ENCODE results near the gene KEAP1.
"Not testable (repeated sequence)": the region's sequence is repeated elsewhere in the genome, so short reads cannot be mapped to it uniquely, and the experiment has no call there.

Gene KEAP1

GRCh38 chr19:10478476-10478875 is 24.7 kb downstream of the KEAP1 start:
- Mint-ChIP-seq H3K27me3 (no peaks in the 10 kb centered on the region), H3K27ac (no peak overlapping the region), H3K9me3 (no peaks in the 10 kb centered on the region), H3K36me3 (no peaks in the 10 kb centered on the region), H3K4me1 (peaks cover 9% of the 10 kb centered on the region), H3K4me3 (no peak overlapping the region)
- no peak for ATAC-seq

- Mint-ChIP-seq H3K4me1 (peaks cover 9% of the 10 kb centered on the region), H3K36me3 (no peaks in the 10 kb centered on the region), H3K4me3 (no peak overlapping the region), H3K27ac (no peak overlapping the region), H3K27me3 (no peaks in the 10 kb centered on the region), H3K9me3 (no peaks in the 10 kb centered on the region)
- ATAC-seq = no peak
Observed at GRCh38 chr19:10474962-10475451, 28.1 kb downstream of the KEAP1 start.

- H3K4me1 Mint-ChIP-seq = no peaks in the 10 kb centered on the region
Observed at GRCh38 chr19:10473192-10473591, 30.0 kb downstream of the KEAP1 start.

GRCh38 chr19:10471909-10472308 is 31.2 kb downstream of the KEAP1 start:
- H3K27me3 Mint-ChIP-seq = peaks cover 16% of the 10 kb centered on the region
- H3K27ac Mint-ChIP-seq = no peak overlapping the region
- H3K9me3 Mint-ChIP-seq = no peaks in the 10 kb centered on the region
- H3K4me3 Mint-ChIP-seq = no peak overlapping the region
- no peak for ATAC-seq
- peaks cover 12% of the 10 kb centered on the region for H3K36me3 Mint-ChIP-seq
- H3K4me1 Mint-ChIP-seq = no peaks in the 10 kb centered on the region

More at GRCh38 chr19:10473192-10473591, 30.0 kb downstream of the KEAP1 start:
- peaks cover 14% of the 10 kb centered on the region for H3K27me3 Mint-ChIP-seq
- H3K36me3 Mint-ChIP-seq = peaks cover 10% of the 10 kb centered on the region
- ATAC-seq = no peak
- no peaks in the 10 kb centered on the region for H3K9me3 Mint-ChIP-seq
- H3K27ac Mint-ChIP-seq = no peak overlapping the region
- no peak overlapping the region for H3K4me3 Mint-ChIP-seq

GRCh38 chr19:10468133-10468532 is 35.0 kb downstream of the KEAP1 start:
- peaks cover 20% of the 10 kb centered on the region for H3K36me3 Mint-ChIP-seq
- no peak overlapping the region for H3K27ac Mint-ChIP-seq
- peaks cover 16% of the 10 kb centered on the region for H3K27me3 Mint-ChIP-seq
- ATAC-seq = no peak
- no peak overlapping the region for H3K4me3 Mint-ChIP-seq
- no peaks in the 10 kb centered on the region for H3K9me3 Mint-ChIP-seq
- H3K4me1 Mint-ChIP-seq = no peaks in the 10 kb centered on the region

- Mint-ChIP-seq H3K9me3 (no peaks in the 10 kb centered on the region), H3K27me3 (peaks cover 16% of the 10 kb centered on the region), H3K4me3 (no peak overlapping the region), H3K4me1 (peaks cover 6% of the 10 kb centered on the region), H3K36me3 (peaks cover 25% of the 10 kb centered on the region), H3K27ac (no peak overlapping the region)
- ATAC-seq = no peak
Observed at GRCh38 chr19:10467104-10467706, 36.0 kb downstream of the KEAP1 start.

GRCh38 chr19:10464456-10464855 is 38.7 kb downstream of the KEAP1 start:
- ATAC-seq = no peak
- H3K36me3 Mint-ChIP-seq = peaks cover 25% of the 10 kb centered on the region
- no peak overlapping the region for H3K27ac Mint-ChIP-seq
- no peak overlapping the region for H3K4me3 Mint-ChIP-seq
- peaks cover 15% of the 10 kb centered on the region for H3K27me3 Mint-ChIP-seq
- peaks cover 18% of the 10 kb centered on the region for H3K4me1 Mint-ChIP-seq
- H3K9me3 Mint-ChIP-seq = no peaks in the 10 kb centered on the region

GRCh38 chr19:10462557-10462956 is 40.6 kb downstream of the KEAP1 start:
- H3K4me1 Mint-ChIP-seq = peaks cover 18% of the 10 kb centered on the region
- H3K27ac Mint-ChIP-seq = no peak overlapping the region
- no peaks in the 10 kb centered on the region for H3K27me3 Mint-ChIP-seq
- ATAC-seq = no peak
- no peaks in the 10 kb centered on the region for H3K9me3 Mint-ChIP-seq
- peaks cover 16% of the 10 kb centered on the region for H3K36me3 Mint-ChIP-seq
- H3K4me3 Mint-ChIP-seq = peak overlapping the region; percentile 5

GRCh38 chr19:10462042-10462441 is 41.1 kb downstream of the KEAP1 start:
- H3K9me3 Mint-ChIP-seq, H3K27ac Mint-ChIP-seq, ATAC-seq, H3K27me3 Mint-ChIP-seq: not testable (repeated sequence)
- Mint-ChIP-seq H3K36me3 (peaks cover 15% of the 10 kb centered on the region), H3K4me1 (peaks cover 18% of the 10 kb centered on the region), H3K4me3 (peak overlapping the region; percentile 25)

GRCh38 chr19:10461047-10461949 is 41.9 kb downstream of the KEAP1 start:
- H3K9me3 Mint-ChIP-seq = no peaks in the 10 kb centered on the region
- H3K4me3 Mint-ChIP-seq = peak overlapping the region; percentile 53
- ATAC-seq = peak; percentile 97
- H3K36me3 Mint-ChIP-seq = peaks cover 10% of the 10 kb centered on the region
- peaks cover 18% of the 10 kb centered on the region for H3K4me1 Mint-ChIP-seq
- no peak overlapping the region for H3K27ac Mint-ChIP-seq
- no peaks in the 10 kb centered on the region for H3K27me3 Mint-ChIP-seq

GRCh38 chr19:10460714-10461046 is 42.5 kb downstream of the KEAP1 start:
- H3K4me3 Mint-ChIP-seq = peak overlapping the region; percentile 18
- H3K36me3 Mint-ChIP-seq = peaks cover 10% of the 10 kb centered on the region
- no peaks in the 10 kb centered on the region for H3K27me3 Mint-ChIP-seq
- no peak for ATAC-seq
- no peak overlapping the region for H3K27ac Mint-ChIP-seq
- H3K4me1 Mint-ChIP-seq = peaks cover 18% of the 10 kb centered on the region
- H3K9me3 Mint-ChIP-seq = no peaks in the 10 kb centered on the region

- not testable (repeated sequence) for H3K9me3 Mint-ChIP-seq, H3K27me3 Mint-ChIP-seq, H3K27ac Mint-ChIP-seq, H3K4me3 Mint-ChIP-seq, ATAC-seq, H3K36me3 Mint-ChIP-seq
- peaks cover 18% of the 10 kb centered on the region for H3K4me1 Mint-ChIP-seq
Observed at GRCh38 chr19:10458733-10459132, 44.4 kb downstream of the KEAP1 start.

GRCh38 chr19:10454267-10454666 is 48.9 kb downstream of the KEAP1 start:
- H3K4me1 Mint-ChIP-seq = no peaks in the 10 kb centered on the region
- H3K36me3 Mint-ChIP-seq = no peaks in the 10 kb centered on the region
- no peaks in the 10 kb centered on the region for H3K9me3 Mint-ChIP-seq
- H3K27ac Mint-ChIP-seq = no peak overlapping the region
- ATAC-seq = no peak
- H3K4me3 Mint-ChIP-seq = no peak overlapping the region
- H3K27me3 Mint-ChIP-seq = peaks cover 9% of the 10 kb centered on the region

GRCh38 chr19:10453852-10454251 is 49.3 kb downstream of the KEAP1 start:
- peaks cover 9% of the 10 kb centered on the region for H3K27me3 Mint-ChIP-seq
- H3K4me3 Mint-ChIP-seq = no peak overlapping the region
- no peak overlapping the region for H3K27ac Mint-ChIP-seq
- no peak for ATAC-seq
- H3K36me3 Mint-ChIP-seq = peaks cover 3% of the 10 kb centered on the region
- H3K4me1 Mint-ChIP-seq = no peaks in the 10 kb centered on the region
- no peaks in the 10 kb centered on the region for H3K9me3 Mint-ChIP-seq

GRCh38 chr19:10452726-10453618 is 50.2 kb downstream of the KEAP1 start:
- H3K4me3 Mint-ChIP-seq = no peak overlapping the region
- peak; percentile 53 for ATAC-seq
- H3K27me3 Mint-ChIP-seq = peaks cover 9% of the 10 kb centered on the region
- peaks cover 8% of the 10 kb centered on the region for H3K36me3 Mint-ChIP-seq
- H3K27ac Mint-ChIP-seq = no peak overlapping the region
- peaks cover under 1% of the 10 kb centered on the region for H3K4me1 Mint-ChIP-seq
- H3K9me3 Mint-ChIP-seq = no peaks in the 10 kb centered on the region
